AG08396 (cell line): ENCODE measurements around the gene GIPC2.
"Not testable (repeated sequence)": the region's sequence is repeated elsewhere in the genome, so short reads cannot be mapped to it uniquely, and the experiment has no call there.

Experiments
- DNase-seq: peaks from one replicate; pipeline ENCODE4 v3.0.0; 2012; ENCODE audit warnings: low spot score, mixed read lengths

GIPC2 gene

GRCh38 chr1:78045926-78046778 lies at the start of gene GIPC2:
GIPC2 (plus strand) TSS chr1:78045966; CDS start chr1:78046095, 129 bp downstream.
- DNase-seq = peak; percentile 31

GRCh38 chr1:77996734-77997133 lies 49.0 kb upstream of the GIPC2 start:
- no peak for DNase-seq

GRCh38 chr1:78000536-78000935 lies 45.2 kb upstream of the GIPC2 start:
- not testable (repeated sequence) for DNase-seq

GRCh38 chr1:78003070-78003746 lies 42.6 kb upstream of the GIPC2 start:
- no peak for DNase-seq

- DNase-seq = peak; percentile 32
Observed at GRCh38 chr1:78003882-78004718, 41.7 kb upstream of the GIPC2 start.

GRCh38 chr1:78004719-78005447 lies 40.9 kb upstream of the GIPC2 start, which contains the start of gene DNAJB4:
DNAJB4 (plus strand) TSS chr1:78004939; CDS start chr1:78005111, 172 bp downstream.
- DNase-seq = peak; percentile 77

- DNase-seq = no peak
Observed at GRCh38 chr1:78005448-78005722, 40.4 kb upstream of the GIPC2 start.

GRCh38 chr1:78005755-78006154 lies 40.0 kb upstream of the GIPC2 start:
- DNase-seq = peak; percentile 47

GRCh38 chr1:78006521-78006920 lies 39.2 kb upstream of the GIPC2 start:
- no peak for DNase-seq

GRCh38 chr1:78007677-78008341 lies 38.0 kb upstream of the GIPC2 start:
- DNase-seq = no peak

- no peak for DNase-seq
Observed at GRCh38 chr1:78009276-78009675, 36.5 kb upstream of the GIPC2 start.

- DNase-seq = no peak
Observed at GRCh38 chr1:78009836-78010235, 35.9 kb upstream of the GIPC2 start.

- DNase-seq = no peak
Observed at GRCh38 chr1:78011050-78011449, 34.7 kb upstream of the GIPC2 start.

GRCh38 chr1:78015148-78015547 lies 30.6 kb upstream of the GIPC2 start:
- no peak for DNase-seq

GRCh38 chr1:78019024-78019423 lies 26.7 kb upstream of the GIPC2 start:
- no peak for DNase-seq

GRCh38 chr1:78021134-78021533 lies 24.6 kb upstream of the GIPC2 start:
- DNase-seq = not testable (repeated sequence)

GRCh38 chr1:78029793-78030192 lies 16.0 kb upstream of the GIPC2 start:
- DNase-seq = no peak

GRCh38 chr1:78032996-78033796 lies 12.6 kb upstream of the GIPC2 start:
- no peak for DNase-seq

GRCh38 chr1:78033797-78034172 lies 12.0 kb upstream of the GIPC2 start:
- no peak for DNase-seq

- DNase-seq = no peak
Observed at GRCh38 chr1:78035121-78035520, 10.6 kb upstream of the GIPC2 start.

GRCh38 chr1:78036450-78036849 lies 9.3 kb upstream of the GIPC2 start:
- DNase-seq = no peak
